Measurements from ENCODE around the gene ENC1. TPM values are rescaled to one million over a fixed set of nuclear protein-coding genes. Genes with fewer than 3 reads are reported as not detected.
A peak's percentile ranks its signal among the peaks of the same experiment; 100 is the strongest.

ENC1 gene
- total and polyA plus RNA-seq, 12 donors: 2.1 to 9.1 (median 3.7) TPM

GRCh38 chr5:74643111-74643562 lies 2.6 kb upstream of the ENC1 start:
- Histone ChIP-seq H3K9me3 (no peaks in the 10 kb centered on the region), H3K4me3 (no peak overlapping the region), H3K27ac (peak overlapping the region in 5 of 10 donors; percentile 4 to 97 (median 91)), H3K36me3 (no peaks in the 10 kb centered on the region), H3K27me3 (no peaks in the 10 kb centered on the region), H3K4me1 (peaks cover 5 to 55% (median 24%) of the 10 kb centered on the region in 9 donors)
- peak in 1 of 2 donors; percentile 32 for DNase-seq
- intact Hi-C loops (cut with DNase I): loop anchor here in 9 of 10 donors (2.0 to 10.0 kb wide), 14 partner anchors 261 to 1048 kb away; no protein-coding TSS in a partner anchor
- WGBS, 2 donors: 44 to 48% methylated on average over 4 of the region's 4 CpGs
- no peak for TF ChIP-seq CTCF (IDR thresholded peaks at IDR 0.05)
- peak in 4 of 8 donors; percentile 15 to 57 (median 34) for ATAC-seq

- DNase-seq: no peak
- Histone ChIP-seq H3K36me3 (no peaks in the 10 kb centered on the region), H3K27ac (peak overlapping the region in 4 of 10 donors; percentile 4 to 97 (median 92)), H3K27me3 (no peaks in the 10 kb centered on the region), H3K4me3 (no peak overlapping the region), H3K9me3 (no peaks in the 10 kb centered on the region), H3K4me1 (peaks cover 5 to 58% (median 27%) of the 10 kb centered on the region in 9 donors)
- ATAC-seq: no peak
- intact Hi-C loops (cut with DNase I): loop anchor here in 9 of 10 donors (1.0 to 10.0 kb wide), 15 partner anchors 260 to 1048 kb away; no protein-coding TSS in a partner anchor
- no peak for TF ChIP-seq CTCF (IDR thresholded peaks at IDR 0.05)
- 77 to 81% methylated on average over 6 of the region's 6 CpGs for WGBS, 2 donors
Observed at GRCh38 chr5:74642543-74642863, 2.0 kb upstream of the ENC1 start.

GRCh38 chr5:74641735-74642542 lies 1.4 kb upstream of the ENC1 start:
- Histone ChIP-seq H3K36me3 (no peaks in the 10 kb centered on the region), H3K27ac (peak overlapping the region; percentile 46 to 97 (median 92)), H3K9me3 (no peaks in the 10 kb centered on the region), H3K4me1 (peaks cover 5 to 58% (median 28%) of the 10 kb centered on the region in 9 donors), H3K27me3 (no peaks in the 10 kb centered on the region), H3K4me3 (peak overlapping the region; percentile 36 to 89 (median 81))
- peak in 6 of 8 donors; percentile 8 to 54 (median 38) for ATAC-seq
- intact Hi-C loops (cut with DNase I): loop anchor here in 9 of 10 donors (1.0 to 10.0 kb wide), 18 partner anchors 103 to 1047 kb away; no protein-coding TSS in a partner anchor
- peak in 1 of 2 donors; percentile 59 for DNase-seq
- peak; percentile 10 to 75 (median 62) for TF ChIP-seq CTCF (IDR thresholded peaks at IDR 0.05)
- WGBS, 2 donors: 5 to 7% methylated on average over 28 of the region's 28 CpGs

GRCh38 chr5:74640954-74641734 lies 616 bp upstream of the ENC1 start:
- Histone ChIP-seq H3K36me3 (peaks cover 0 to 6% (median 0%) of the 10 kb centered on the region in 9 donors), H3K4me1 (peaks cover 5 to 62% (median 36%) of the 10 kb centered on the region in 9 donors), H3K4me3 (peak overlapping the region; percentile 36 to 89 (median 81)), H3K27ac (peak overlapping the region; percentile 61 to 97 (median 92)), H3K27me3 (no peaks in the 10 kb centered on the region), H3K9me3 (no peaks in the 10 kb centered on the region)
- 0% methylated on average over 47 of the region's 47 CpGs for WGBS, 2 donors
- peak; percentile 69 to 78 for DNase-seq
- peak; percentile 32 to 72 (median 60) for ATAC-seq
- TF ChIP-seq CTCF (IDR thresholded peaks at IDR 0.05): no peak
- intact Hi-C loops (cut with DNase I): loop anchor here in 9 of 10 donors (2.0 to 10.0 kb wide), 15 partner anchors 102 to 1046 kb away; no protein-coding TSS in a partner anchor
